ENCODE measurements around the gene ZNF106.

ZNF106 gene

DNA sequence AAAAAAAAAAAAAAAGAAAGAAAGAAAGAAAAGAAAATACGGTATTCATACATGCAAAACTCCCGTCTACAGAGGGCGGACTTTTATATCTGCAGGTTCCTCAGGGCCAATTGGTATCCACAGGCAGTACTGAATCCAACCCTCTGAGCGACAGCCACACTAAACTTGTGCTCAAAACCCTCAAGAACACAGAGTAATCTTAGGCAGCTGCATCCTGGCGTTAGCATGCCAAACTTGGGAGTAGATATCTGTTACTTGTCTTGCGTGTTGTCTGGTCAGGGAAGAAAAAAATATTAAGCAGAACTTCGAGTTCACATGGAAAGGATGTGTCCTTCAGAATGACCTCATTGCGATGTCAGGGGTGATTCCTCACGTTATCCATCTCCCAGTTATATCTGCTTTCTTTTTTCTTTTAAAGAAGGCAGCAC, 17.3 kb upstream of the ZNF106 start:
- Histone ChIP-seq H2AFZ (ENCODE audit: low read length) (no peak overlapping the region), H3K9ac (ENCODE audit: low read depth, low read length, poor library complexity, severe bottlenecking) (no peak overlapping the region), H3F3A (ENCODE audit: low read depth) (no peaks in the 10 kb centered on the region), H3K9me2 (replicated peaks; ENCODE audit: low read depth, low read length) (no peaks in the 10 kb centered on the region), H3K36me3 (ENCODE audit: insufficient read depth, low read length) (no peaks in the 10 kb centered on the region; the same call in 1 of the 2 replicates), H3K4me3 (ENCODE audit: low read length, poor library complexity, severe bottlenecking) (no peak overlapping the region), H4K20me1 (ENCODE audit: insufficient read depth, low read length, poor library complexity, severe bottlenecking) (no peaks in the 10 kb centered on the region), H3K79me2 (ENCODE audit: insufficient read depth, low read length) (peaks cover 3% of the 10 kb centered on the region; the same call in 1 of the 2 replicates), H3K4me2 (ENCODE audit: low read depth, low read length, poor library complexity, severe bottlenecking) (no peak overlapping the region), H3K9me3 (ENCODE audit: insufficient read depth, low read depth, low read length) (no peaks in the 10 kb centered on the region), H3K4me1 (ENCODE audit: insufficient read depth, low read length, poor library complexity, severe bottlenecking) (no peaks in the 10 kb centered on the region), H3K27me3 (ENCODE audit: insufficient read depth, low read length, poor library complexity, severe bottlenecking) (no peaks in the 10 kb centered on the region)
- no peak for TF ChIP-seq EZH2phosphoT487 (IDR thresholded peaks at IDR 0.05; ENCODE audit: borderline replicate concordance)
- TF ChIP-seq, protein P1, sequence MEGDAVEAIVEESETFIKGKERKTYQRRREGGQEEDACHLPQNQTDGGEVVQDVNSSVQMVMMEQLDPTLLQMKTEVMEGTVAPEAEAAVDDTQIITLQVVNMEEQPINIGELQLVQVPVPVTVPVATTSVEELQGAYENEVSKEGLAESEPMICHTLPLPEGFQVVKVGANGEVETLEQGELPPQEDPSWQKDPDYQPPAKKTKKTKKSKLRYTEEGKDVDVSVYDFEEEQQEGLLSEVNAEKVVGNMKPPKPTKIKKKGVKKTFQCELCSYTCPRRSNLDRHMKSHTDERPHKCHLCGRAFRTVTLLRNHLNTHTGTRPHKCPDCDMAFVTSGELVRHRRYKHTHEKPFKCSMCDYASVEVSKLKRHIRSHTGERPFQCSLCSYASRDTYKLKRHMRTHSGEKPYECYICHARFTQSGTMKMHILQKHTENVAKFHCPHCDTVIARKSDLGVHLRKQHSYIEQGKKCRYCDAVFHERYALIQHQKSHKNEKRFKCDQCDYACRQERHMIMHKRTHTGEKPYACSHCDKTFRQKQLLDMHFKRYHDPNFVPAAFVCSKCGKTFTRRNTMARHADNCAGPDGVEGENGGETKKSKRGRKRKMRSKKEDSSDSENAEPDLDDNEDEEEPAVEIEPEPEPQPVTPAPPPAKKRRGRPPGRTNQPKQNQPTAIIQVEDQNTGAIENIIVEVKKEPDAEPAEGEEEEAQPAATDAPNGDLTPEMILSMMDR (conservative IDR thresholded peaks at IDR 0.05; ENCODE audit: low read length): no peak

DNA sequence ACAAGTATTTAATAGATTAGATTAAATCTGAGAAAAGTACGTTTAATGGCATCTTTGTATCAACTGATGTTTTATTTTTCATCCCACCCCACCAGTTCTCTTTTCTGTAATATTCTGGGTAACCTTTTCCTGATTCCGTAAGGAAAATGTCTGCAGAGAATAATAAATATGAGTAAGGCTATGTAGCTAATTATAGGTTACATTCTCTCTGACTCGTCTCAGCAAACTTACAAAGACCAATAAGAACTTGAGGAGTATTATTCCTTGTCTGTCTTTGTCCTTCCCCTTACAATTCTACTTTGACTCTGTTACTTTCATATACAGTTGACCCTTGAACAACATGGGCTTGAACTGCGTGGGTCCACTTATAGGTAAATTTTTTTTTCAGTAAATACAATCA, 16.6 kb upstream of the ZNF106 start:
- no peaks in the 10 kb centered on the region; the same call in 1 of the 2 replicates for H3K36me3 ChIP-seq (ENCODE audit: insufficient read depth, low read length)
- no peaks in the 10 kb centered on the region for H3K9me2 ChIP-seq (replicated peaks; ENCODE audit: low read depth, low read length)
- no peak overlapping the region for H3K9ac ChIP-seq (ENCODE audit: low read depth, low read length, poor library complexity, severe bottlenecking)
- H3K4me1 ChIP-seq (ENCODE audit: insufficient read depth, low read length, poor library complexity, severe bottlenecking): no peaks in the 10 kb centered on the region
- no peaks in the 10 kb centered on the region for H3K27me3 ChIP-seq (ENCODE audit: insufficient read depth, low read length, poor library complexity, severe bottlenecking)
- H2AFZ ChIP-seq (ENCODE audit: low read length): no peak overlapping the region
- no peaks in the 10 kb centered on the region for H4K20me1 ChIP-seq (ENCODE audit: insufficient read depth, low read length, poor library complexity, severe bottlenecking)
- no peak overlapping the region for H3K4me3 ChIP-seq (ENCODE audit: low read length, poor library complexity, severe bottlenecking)
- H3K4me2 ChIP-seq (ENCODE audit: low read depth, low read length, poor library complexity, severe bottlenecking): no peak overlapping the region
- H3K9me3 ChIP-seq (ENCODE audit: insufficient read depth, low read depth, low read length): no peaks in the 10 kb centered on the region
- TF ChIP-seq, protein P1 (conservative IDR thresholded peaks at IDR 0.05; ENCODE audit: low read length): no peak
- TF ChIP-seq EZH2phosphoT487 (IDR thresholded peaks at IDR 0.05; ENCODE audit: borderline replicate concordance): no peak
- H3F3A ChIP-seq (ENCODE audit: low read depth): no peaks in the 10 kb centered on the region
- H3K79me2 ChIP-seq (ENCODE audit: insufficient read depth, low read length): peaks cover 9% of the 10 kb centered on the region; the same call in 1 of the 2 replicates

DNA sequence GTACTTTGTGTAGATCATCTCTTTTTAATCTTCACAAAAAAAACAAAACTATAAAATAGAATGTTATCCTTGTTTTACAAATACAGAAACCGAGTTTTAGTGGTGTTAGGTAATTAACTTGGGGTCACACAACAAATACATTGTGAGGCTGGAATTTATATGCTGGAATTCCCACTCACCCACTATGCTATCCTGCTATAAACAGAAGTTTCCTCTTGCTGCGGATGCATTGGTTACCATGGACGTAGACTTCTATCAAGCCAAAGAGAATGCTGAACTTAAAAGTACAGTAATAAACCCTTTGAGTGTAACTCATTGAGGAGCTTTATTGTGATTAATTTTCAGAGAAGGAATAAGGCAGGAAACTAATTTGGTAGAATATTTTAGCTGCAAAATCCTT, 13.7 kb upstream of the ZNF106 start:
- H3K79me2 ChIP-seq (ENCODE audit: insufficient read depth, low read length): peaks cover 24% of the 10 kb centered on the region; the same call in 1 of the 2 replicates

More for the DNA sequence above, 13.7 kb upstream of the ZNF106 start:
- no peak overlapping the region for H3K9ac ChIP-seq (ENCODE audit: low read depth, low read length, poor library complexity, severe bottlenecking)
- TF ChIP-seq, protein P1 (conservative IDR thresholded peaks at IDR 0.05; ENCODE audit: low read length): no peak
- no peak for TF ChIP-seq EZH2phosphoT487 (IDR thresholded peaks at IDR 0.05; ENCODE audit: borderline replicate concordance)
- no peaks in the 10 kb centered on the region for H3K9me2 ChIP-seq (replicated peaks; ENCODE audit: low read depth, low read length)
- no peaks in the 10 kb centered on the region for H3K27me3 ChIP-seq (ENCODE audit: insufficient read depth, low read length, poor library complexity, severe bottlenecking)
- no peaks in the 10 kb centered on the region for H3K9me3 ChIP-seq (ENCODE audit: insufficient read depth, low read depth, low read length)
- H2AFZ ChIP-seq (ENCODE audit: low read length): no peak overlapping the region
- no peaks in the 10 kb centered on the region for H3F3A ChIP-seq (ENCODE audit: low read depth)
- H3K4me1 ChIP-seq (ENCODE audit: insufficient read depth, low read length, poor library complexity, severe bottlenecking): peaks cover 15% of the 10 kb centered on the region
- H3K4me2 ChIP-seq (ENCODE audit: low read depth, low read length, poor library complexity, severe bottlenecking): no peak overlapping the region
- no peak overlapping the region for H3K4me3 ChIP-seq (ENCODE audit: low read length, poor library complexity, severe bottlenecking)
- no peaks in the 10 kb centered on the region for H3K36me3 ChIP-seq (ENCODE audit: insufficient read depth, low read length)
- no peaks in the 10 kb centered on the region for H4K20me1 ChIP-seq (ENCODE audit: insufficient read depth, low read length, poor library complexity, severe bottlenecking)
